ENCODE results near the gene SLC38A6. TPM values are rescaled to one million over a fixed set of nuclear protein-coding genes. Genes with fewer than 3 reads are reported as not detected.
A peak's percentile ranks its signal among the peaks of the same experiment; 100 is the strongest.

SLC38A6 gene
- total and polyA plus RNA-seq, 9 of the 15 experiments (the other 6 are each of a cell fraction or from before 2014, with no cell fraction given): 9.8 to 40.3 (median 17.6) TPM

DNA sequence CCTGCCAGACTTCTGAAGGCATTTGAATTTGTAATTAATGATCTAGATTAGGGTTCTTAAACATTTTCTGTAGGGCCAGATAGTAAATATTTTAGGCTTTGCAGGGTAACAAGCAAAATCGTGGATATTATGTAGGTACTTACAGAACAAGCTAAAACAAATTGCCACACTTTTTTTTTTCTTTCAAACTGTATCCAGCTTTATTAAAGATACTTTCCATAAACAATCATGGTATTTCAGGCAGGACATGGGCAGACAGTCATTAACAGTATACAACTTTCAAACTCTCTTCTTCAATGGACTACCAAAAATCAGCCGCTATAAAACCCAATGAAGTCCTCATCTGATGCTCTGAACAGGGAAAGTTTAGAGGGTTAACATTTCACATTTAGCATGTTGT is 9.8 kb upstream of the SLC38A6 start:
- FAIRE-seq (no peak), ATAC-seq (no peak), DNase-seq (ENCODE audit: extremely low read depth in 1 of 4, low spot score in 3 of 4) (no peak)
- no peaks in the 10 kb centered on the region for H3K9me3 ChIP-seq (replicated peaks; ENCODE audit: control insufficient read depth, insufficient read depth, low read depth, low read length)
- ChIA-PET CTCF (ENCODE audit: low intra/inter-chr PET ratio) (no interaction called here), POLR2A (interaction anchor here (1.2 kb wide), 1 partner anchor 10 kb away, joined by 3 read pairs; the partner anchor contains the start of genes SLC38A6 and TRMT5)
- H3K4me3 ChIP-seq: no peak overlapping the region
- H3K9me1 ChIP-seq (ENCODE audit: control insufficient read depth, insufficient read depth, low read length): no peaks in the 10 kb centered on the region
- H3K79me2 ChIP-seq (ENCODE audit: control insufficient read depth, insufficient read depth, low read length): peaks cover 7% of the 10 kb centered on the region; the same call in 2 of the 3 replicates
- H3K36me3 ChIP-seq (ENCODE audit: control insufficient read depth, insufficient read depth, low read length): peaks cover 25% of the 10 kb centered on the region
- H3K27ac ChIP-seq (ENCODE audit: extremely low read depth, low read depth, low read length): no peak overlapping the region
- no peak overlapping the region for H3K4me2 ChIP-seq (ENCODE audit: insufficient read depth, low read length)
- TF ChIP-seq ZBTB40 (IDR thresholded peaks at IDR 0.05): peak; percentile 70
- peak; percentile 56 for TF ChIP-seq ZBTB40 (CRISPR knock-in tag; IDR thresholded peaks at IDR 0.05)
- TF ChIP-seq SRSF9 (IDR thresholded peaks at IDR 0.05; ENCODE audit: borderline replicate concordance, low read depth, low read length): no peak
- 0 out of 2 replicates have a peak, but pooled peaks have one; percentile 12 for TF ChIP-seq ZNF384 (IDR thresholded peaks at IDR 0.05; ENCODE audit: low read depth, low read length)
- in situ Hi-C loops (cut with MboI) (no loop called here), intact Hi-C loops (cut with micrococcal nuclease) (no loop called here)
- no peaks in the 10 kb centered on the region for H4K20me1 ChIP-seq (replicated peaks; ENCODE audit: control insufficient read depth, insufficient read depth, low read length)
- BruUV-seq (replicated peaks): no TSS peak
- H3K27me3 ChIP-seq (ENCODE audit: control insufficient read depth in 2 of 2, insufficient read depth in 2 of 2, low read length in 2 of 2): no peaks in the 10 kb centered on the region
- no peak overlapping the region for H3K9ac ChIP-seq (ENCODE audit: insufficient read depth in 1 of 2, low read depth in 2 of 2, low read length in 2 of 2)
- H2AFZ ChIP-seq (ENCODE audit: low read depth, low read length): no peak overlapping the region
- no peaks in the 10 kb centered on the region for H3K4me1 ChIP-seq (replicated peaks in 1 of 2; ENCODE audit: control insufficient read depth in 2 of 2, insufficient read depth in 2 of 2, low read length in 2 of 2)
- 9% methylated on average over 2 of the region's 2 CpGs for WGBS (ENCODE audit: insufficient coverage, low coverage, missing lambda C conversion rate)

All from K562 (cell line).